HG03064 (cell line): Measurements from ENCODE around the gene PLGRKT.
A peak's percentile ranks its signal among the peaks of the same experiment; 100 is the strongest.
"Not testable (repeated sequence)": the region's sequence is repeated elsewhere in the genome, so short reads cannot be mapped to it uniquely, and the experiment has no call there.

Source experiments
- ATAC-seq: cut with Tn5 transposase; IDR thresholded peaks from one replicate; pipeline ENCODE4 v1.9.1; 2021; ENCODE audit warnings: low read depth; ENCODE audit not compliant: unreplicated experiment

PLGRKT gene

GRCh38 chr9:5453004-5453403, 15.3 kb upstream of the PLGRKT start:
- no peak for ATAC-seq

GRCh38 chr9:5452286-5452609, 14.5 kb upstream of the PLGRKT start:
- ATAC-seq, result no peak

GRCh38 chr9:5450359-5451091, 12.8 kb upstream of the PLGRKT start, which contains the start of gene CD274:
TSS of gene CD274 (plus strand) at chr9:5450542. CDS start at chr9:5456114, 5,572 bp downstream.
- ATAC-seq, result peak; percentile 47

- ATAC-seq, result no peak
These were observed 12.0 kb upstream of the PLGRKT start for GRCh38 chr9:5449521-5450358.

- no peak for ATAC-seq
These were observed 11.0 kb upstream of the PLGRKT start for GRCh38 chr9:5448461-5449435.

GRCh38 chr9:5448016-5448415, 10.3 kb upstream of the PLGRKT start:
- no peak for ATAC-seq

- no peak for ATAC-seq
These were observed 9.6 kb upstream of the PLGRKT start for GRCh38 chr9:5447337-5447736.

- ATAC-seq, result no peak
These were observed 8.9 kb upstream of the PLGRKT start for GRCh38 chr9:5446451-5447236.

GRCh38 chr9:5445886-5446285, 8.2 kb upstream of the PLGRKT start:
- no peak for ATAC-seq

- ATAC-seq, result not testable (repeated sequence)
These were observed 7.4 kb upstream of the PLGRKT start for GRCh38 chr9:5445096-5445495.

GRCh38 chr9:5443850-5444249, 6.1 kb upstream of the PLGRKT start:
- no peak for ATAC-seq

- no peak for ATAC-seq
These were observed 4.8 kb upstream of the PLGRKT start for GRCh38 chr9:5442400-5443011.

- ATAC-seq, result no peak
These were observed 3.3 kb upstream of the PLGRKT start for GRCh38 chr9:5441043-5441442.

- ATAC-seq, result no peak
These were observed 2.7 kb upstream of the PLGRKT start for GRCh38 chr9:5440426-5440825.

- ATAC-seq, result peak; percentile 67
These were observed 807 bp upstream of the PLGRKT start for GRCh38 chr9:5438301-5439162.

GRCh38 chr9:5436441-5436840, 1.3 kb downstream of the PLGRKT start:
- ATAC-seq, result no peak

GRCh38 chr9:5435912-5436311, 1.8 kb downstream of the PLGRKT start:
- ATAC-seq, result no peak
